HepG2 (cell line): Measurements from ENCODE around the gene SCNM1. TPM values are rescaled to one million over a fixed set of nuclear protein-coding genes. Genes with fewer than 3 reads are reported as not detected.

Experiments used
- CCDC6 ChIP-seq: sonication (generic); formaldehyde crosslinking; IDR thresholded peaks from 2 replicates; pipeline ENCODE4 v1.8.1; 2022; ENCODE audit warnings: mild to moderate bottlenecking, missing genetic modification reagents, moderate library complexity
- ERF ChIP-seq: IDR thresholded peaks from 2 replicates; pipeline ENCODE4 v1.6.1; 2018; ENCODE audit warnings: missing biosample characterization, missing genetic modification reagents
- HMGXB4 ChIP-seq, 2 experiments: sonication (generic) in 1 of 2; formaldehyde crosslinking in 1 of 2; IDR thresholded peaks; 2 replicates each; pipeline versions ENCODE4 v1.4.0 to v1.6.1; 2018 to 2020; ENCODE audit warnings: missing genetic modification reagents in 2 of 2, borderline replicate concordance in 1 of 2, low read depth in 1 of 2, mild to moderate bottlenecking in 1 of 2, missing biosample characterization in 1 of 2
- LCORL ChIP-seq, 2 experiments: fragments of 450-650 bp in 1 of 2; sonication (generic) in 1 of 2; formaldehyde crosslinking in 1 of 2; IDR thresholded peaks; 2 replicates each; pipeline versions ENCODE4 v1.5.0 to v1.6.1; 2017 to 2020; ENCODE audit warnings: antibody characterized with exemption in 1 of 2, missing genetic modification reagents in 1 of 2
- MAZ ChIP-seq, 2 experiments: sonication (generic) in 1 of 2; formaldehyde crosslinking in 1 of 2; IDR thresholded peaks; 2 replicates each; pipeline versions ENCODE4 v1.5.0 to v1.6.1; 2012 to 2020; ENCODE audit warnings: low read depth in 2 of 2, mild to moderate bottlenecking in 2 of 2, borderline replicate concordance in 1 of 2, improper control_type of control experiment in 1 of 2, low read length in 1 of 2, missing genetic modification reagents in 1 of 2, moderate library complexity in 1 of 2
- MLLT10 ChIP-seq: sonication (generic); formaldehyde crosslinking; IDR thresholded peaks from 2 replicates; pipeline ENCODE4 v1.4.0; 2020; ENCODE audit warnings: missing genetic modification reagents
- MXD4 ChIP-seq: IDR thresholded peaks from 2 replicates; pipeline ENCODE4 v1.6.1; 2016; ENCODE audit warnings: mild to moderate bottlenecking, missing biosample characterization, missing genetic modification reagents
- NR2F6 ChIP-seq, 2 experiments: IDR thresholded peaks; 2 replicates each; pipeline ENCODE4 v1.6.1; 2016; ENCODE audit warnings: antibody characterized with exemption in 1 of 2, mild to moderate bottlenecking in 1 of 2
- PRMT3 ChIP-seq: sonication (generic); formaldehyde crosslinking; IDR thresholded peaks from 2 replicates; pipeline ENCODE4 v1.8.1; 2022; ENCODE audit warnings: low read depth, mild to moderate bottlenecking, moderate library complexity, missing genetic modification reagents, borderline replicate concordance
- RBFOX2 ChIP-seq: fragments of 200-400 bp; formaldehyde crosslinking; IDR thresholded peaks from 2 replicates; pipeline ENCODE4 v1.6.1; 2017; ENCODE audit warnings: low read depth, mild to moderate bottlenecking, low read length
- SP1 ChIP-seq, 2 experiments: fragments of 450-650 bp in 1 of 2; sonication (generic) in 1 of 2; formaldehyde crosslinking in 1 of 2; IDR thresholded peaks; 2 replicates each; pipeline versions ENCODE4 v1.4.0 to v1.6.1; 2016 to 2020; ENCODE audit warnings: missing genetic modification reagents in 1 of 2
- SPEN ChIP-seq: sonication (generic); formaldehyde crosslinking; IDR thresholded peaks from 2 replicates; pipeline ENCODE4 v1.5.1; 2020; ENCODE audit warnings: low read depth, mild to moderate bottlenecking, missing genetic modification reagents
- SYNCRIP ChIP-seq: fragments of 200-400 bp; formaldehyde crosslinking; IDR thresholded peaks from 2 replicates; pipeline ENCODE4 v1.6.1; 2018; ENCODE audit warnings: mild to moderate bottlenecking, low read depth, low read length; ENCODE audit not compliant: insufficient read depth
- TFDP2 ChIP-seq: sonication (generic); formaldehyde crosslinking; IDR thresholded peaks from 2 replicates; pipeline ENCODE4 v1.4.0; 2020; ENCODE audit warnings: missing genetic modification reagents
- XRCC5 ChIP-seq: fragments of 200-400 bp; formaldehyde crosslinking; optimal IDR thresholded peaks from 2 replicates; pipeline ENCODE3; 2017; ENCODE audit warnings: mild to moderate bottlenecking, low read length
- ZNF44 ChIP-seq: sonication (generic); formaldehyde crosslinking; IDR thresholded peaks from 2 replicates; pipeline ENCODE4 v1.5.1; 2020; ENCODE audit warnings: mild to moderate bottlenecking, missing genetic modification reagents
- ZNF563 ChIP-seq: sonication (generic); formaldehyde crosslinking; IDR thresholded peaks from 2 replicates; pipeline ENCODE4 v1.8.0; 2022; ENCODE audit warnings: mild to moderate bottlenecking, moderate library complexity, missing genetic modification reagents
- ZNF614 ChIP-seq: IDR thresholded peaks from 2 replicates; pipeline ENCODE4 v1.6.1; 2018; ENCODE audit warnings: missing biosample characterization, missing genetic modification reagents, inconsistent platforms, borderline replicate concordance
- polyA plus RNA-seq, 8 experiments: library from polyadenylated mRNA; depleted of rRNA in 3 of 8; stranded (reverse) in 7 of 8; unstranded in 1 of 8; fragments of >200 nt; fragmentation: Illumina TruSeq in 4 of 8; extraction: Trizol in 4 of 8; gene quantifications; 2 replicates each; pipeline versions ENCODE4 v1.2.1 to v1.2.3, GENCODE V29; 2011 to 2016; ENCODE audit warnings: low read depth in 4 of 8, missing spikeins in 1 of 8, mixed read lengths in 1 of 8; ENCODE audit not compliant: insufficient read depth in 1 of 8
- total RNA-seq, 5 experiments: library from RNA; depleted of rRNA; stranded (reverse); fragments of >200 nt; fragmentation: Illumina TruSeq; extraction: Trizol; gene quantifications; 2 replicates each; pipeline ENCODE4 v1.2.3, GENCODE V29; 2016; ENCODE audit warnings: low read depth in 1 of 5
- TF ChIP-seq, protein P1 (sequence below): sonication (generic); formaldehyde crosslinking; conservative IDR thresholded peaks from 2 replicates; pipeline ENCODE4 v1.5.0; 2020; ENCODE audit warnings: missing genetic modification reagents

The SCNM1 gene
- total and polyA plus RNA-seq, 2 of the 13 experiments (the other 11 are each of a cell fraction or from before 2014, with no cell fraction given): 16.3 to 31.5 TPM

DNA sequence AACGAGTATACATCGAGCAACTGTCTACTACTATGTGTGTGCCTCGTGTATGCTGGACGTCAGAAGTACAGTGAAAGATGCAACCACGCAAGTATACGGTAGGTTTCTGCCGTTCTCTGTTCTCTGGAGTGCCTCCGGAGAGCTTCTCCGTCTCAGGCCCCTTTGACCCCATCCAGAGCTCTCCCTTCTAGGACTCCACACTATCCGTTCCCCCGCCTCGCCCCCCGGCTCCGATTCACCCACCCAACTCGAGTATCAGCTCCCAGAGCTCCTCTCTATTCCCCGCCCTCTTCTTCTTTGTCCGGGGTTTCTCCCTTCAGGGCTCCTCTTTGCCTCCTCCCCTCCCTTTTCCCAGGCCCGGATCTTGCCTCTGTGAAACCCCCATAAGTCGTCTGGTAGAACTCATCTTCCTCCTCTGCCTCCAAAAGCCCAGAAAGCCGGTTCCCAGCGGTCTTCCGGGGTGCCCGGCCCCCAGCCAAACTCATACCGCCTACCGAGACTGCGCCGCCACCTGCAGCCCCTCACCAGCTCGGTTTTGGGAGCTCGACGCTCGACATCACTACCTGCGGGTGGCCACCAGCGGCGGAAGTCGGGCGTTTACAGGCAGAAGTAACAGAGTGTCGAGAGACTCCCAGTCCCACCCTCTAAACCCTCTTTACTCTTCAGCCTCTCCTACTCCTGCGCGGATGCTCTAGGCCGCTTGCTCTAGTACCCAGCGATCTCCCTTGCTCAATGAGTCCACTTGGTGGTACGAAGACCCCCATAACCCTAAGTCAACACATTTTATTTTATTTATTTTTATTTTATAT lies 23.9 kb downstream of the SCNM1 start, which contains the start of gene VPS72 (continued):
- TF ChIP-seq MXD4: peak; percentile 66; the same call in 1 of the 2 replicates
- TF ChIP-seq ZNF44 (CRISPR knock-in tag): no peak
- no peak for TF ChIP-seq ZNF563 (CRISPR knock-in tag)
- no peak for TF ChIP-seq SYNCRIP
- TF ChIP-seq ERF (CRISPR knock-in tag): peak; percentile 91
- peak; percentile 81 for TF ChIP-seq SPEN
- peak; percentile 23; the same call in 1 of the 2 replicates for TF ChIP-seq NR2F6 (IDR thresholded peaks at IDR 0.05)
- peak; percentile 51; the same call in 1 of the 2 replicates for TF ChIP-seq NR2F6 (CRISPR knock-in tag; IDR thresholded peaks at IDR 0.05)
- TF ChIP-seq LCORL (IDR thresholded peaks at IDR 0.05): peak; percentile 54; the same call in 1 of the 2 replicates
- peak; percentile 93 for TF ChIP-seq LCORL (CRISPR knock-in tag; IDR thresholded peaks at IDR 0.05)
- TF ChIP-seq RBFOX2: peak; percentile 82
- no peak for TF ChIP-seq SP1 (IDR thresholded peaks at IDR 0.05)
- TF ChIP-seq SP1 (CRISPR knock-in tag; IDR thresholded peaks at IDR 0.05): peak; percentile 85
- peak; percentile 83 for TF ChIP-seq MAZ (IDR thresholded peaks at IDR 0.05; ENCODE audit: borderline replicate concordance, low read depth, low read length)
- peak; percentile 80 for TF ChIP-seq MAZ (CRISPR knock-in tag; IDR thresholded peaks at IDR 0.05; ENCODE audit: low read depth)
- TF ChIP-seq, protein P1, sequence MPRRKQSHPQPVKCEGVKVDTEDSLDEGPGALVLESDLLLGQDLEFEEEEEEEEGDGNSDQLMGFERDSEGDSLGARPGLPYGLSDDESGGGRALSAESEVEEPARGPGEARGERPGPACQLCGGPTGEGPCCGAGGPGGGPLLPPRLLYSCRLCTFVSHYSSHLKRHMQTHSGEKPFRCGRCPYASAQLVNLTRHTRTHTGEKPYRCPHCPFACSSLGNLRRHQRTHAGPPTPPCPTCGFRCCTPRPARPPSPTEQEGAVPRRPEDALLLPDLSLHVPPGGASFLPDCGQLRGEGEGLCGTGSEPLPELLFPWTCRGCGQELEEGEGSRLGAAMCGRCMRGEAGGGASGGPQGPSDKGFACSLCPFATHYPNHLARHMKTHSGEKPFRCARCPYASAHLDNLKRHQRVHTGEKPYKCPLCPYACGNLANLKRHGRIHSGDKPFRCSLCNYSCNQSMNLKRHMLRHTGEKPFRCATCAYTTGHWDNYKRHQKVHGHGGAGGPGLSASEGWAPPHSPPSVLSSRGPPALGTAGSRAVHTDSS (CRISPR knock-in tag): no peak
- peak; percentile 100 for TF ChIP-seq XRCC5
- TF ChIP-seq TFDP2 (CRISPR knock-in tag): peak; percentile 63
- TF ChIP-seq MLLT10: no peak
- no peak for TF ChIP-seq PRMT3 (CRISPR knock-in tag)
- TF ChIP-seq ZNF614 (CRISPR knock-in tag): peak; percentile 81; the same call in 1 of the 2 replicates
- TF ChIP-seq CCDC6: peak; percentile 80
- peak; percentile 86 to 88 for TF ChIP-seq HMGXB4 (CRISPR knock-in tag; IDR thresholded peaks at IDR 0.05; ENCODE audit: borderline replicate concordance in 1 of 2, low read depth in 1 of 2)
